ENCODE results near the gene MCM7.

DNA sequence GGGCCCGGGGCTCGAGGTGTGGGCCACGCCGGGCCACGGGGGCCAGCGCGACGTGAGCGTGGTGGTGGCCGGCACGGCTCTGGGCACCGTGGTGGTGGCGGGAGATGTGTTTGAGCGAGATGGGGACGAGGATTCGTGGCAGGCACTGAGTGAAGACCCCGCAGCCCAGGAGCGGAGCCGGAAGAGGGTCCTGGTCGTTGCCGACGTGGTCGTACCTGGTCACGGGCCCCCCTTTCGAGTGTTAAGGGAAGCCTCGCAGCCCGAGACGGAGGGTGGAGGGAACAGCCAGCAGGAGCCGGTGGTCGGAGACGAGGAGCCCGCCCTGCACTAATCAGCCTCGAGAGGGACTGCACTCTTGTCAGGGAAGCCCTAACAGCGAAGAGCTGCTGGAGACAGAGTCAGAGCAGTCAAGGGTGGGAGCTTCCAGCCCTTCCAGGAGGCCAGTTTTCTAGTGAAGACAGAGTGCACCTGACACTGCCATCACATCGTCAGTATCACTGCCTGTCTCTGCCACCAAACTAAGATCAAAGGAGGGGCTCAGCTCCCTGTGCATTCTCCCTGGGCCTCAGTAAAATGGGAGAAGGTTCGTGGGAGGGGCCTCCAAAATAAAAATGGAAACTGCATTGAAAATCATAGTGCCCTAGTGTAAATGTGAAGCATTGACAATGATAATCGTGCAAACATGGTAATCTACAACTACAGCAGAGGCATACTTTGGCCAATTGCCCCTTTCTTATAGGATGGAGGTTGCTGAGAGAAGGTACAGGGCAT is 26.9 kb upstream of the MCM7 start:
- TF ChIP-seq, protein P1, sequence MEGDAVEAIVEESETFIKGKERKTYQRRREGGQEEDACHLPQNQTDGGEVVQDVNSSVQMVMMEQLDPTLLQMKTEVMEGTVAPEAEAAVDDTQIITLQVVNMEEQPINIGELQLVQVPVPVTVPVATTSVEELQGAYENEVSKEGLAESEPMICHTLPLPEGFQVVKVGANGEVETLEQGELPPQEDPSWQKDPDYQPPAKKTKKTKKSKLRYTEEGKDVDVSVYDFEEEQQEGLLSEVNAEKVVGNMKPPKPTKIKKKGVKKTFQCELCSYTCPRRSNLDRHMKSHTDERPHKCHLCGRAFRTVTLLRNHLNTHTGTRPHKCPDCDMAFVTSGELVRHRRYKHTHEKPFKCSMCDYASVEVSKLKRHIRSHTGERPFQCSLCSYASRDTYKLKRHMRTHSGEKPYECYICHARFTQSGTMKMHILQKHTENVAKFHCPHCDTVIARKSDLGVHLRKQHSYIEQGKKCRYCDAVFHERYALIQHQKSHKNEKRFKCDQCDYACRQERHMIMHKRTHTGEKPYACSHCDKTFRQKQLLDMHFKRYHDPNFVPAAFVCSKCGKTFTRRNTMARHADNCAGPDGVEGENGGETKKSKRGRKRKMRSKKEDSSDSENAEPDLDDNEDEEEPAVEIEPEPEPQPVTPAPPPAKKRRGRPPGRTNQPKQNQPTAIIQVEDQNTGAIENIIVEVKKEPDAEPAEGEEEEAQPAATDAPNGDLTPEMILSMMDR (IDR thresholded peaks at IDR 0.05; ENCODE audit: low read depth, low read length, poor library complexity, severe bottlenecking): peak; percentile 6
- TF ChIP-seq EZH2phosphoT487 (IDR thresholded peaks at IDR 0.05; ENCODE audit: borderline replicate concordance, low read length): no peak

Data from DOHH2 (cell line).